Femur (tissue), 1 donor: ENCODE measurements around the gene TRAPPC6A.

Experiments
- DNase-seq: peaks from one replicate; pipeline ENCODE4 v3.0.0-alpha.2; 2017

TRAPPC6A gene

GRCh38 chr19:45145270-45146189 is 32.5 kb downstream of the TRAPPC6A start:
- DNase-seq, result no peak

- DNase-seq, result no peak
Measured at GRCh38 chr19:45144431-45145269, 33.4 kb downstream of the TRAPPC6A start.

DNA sequence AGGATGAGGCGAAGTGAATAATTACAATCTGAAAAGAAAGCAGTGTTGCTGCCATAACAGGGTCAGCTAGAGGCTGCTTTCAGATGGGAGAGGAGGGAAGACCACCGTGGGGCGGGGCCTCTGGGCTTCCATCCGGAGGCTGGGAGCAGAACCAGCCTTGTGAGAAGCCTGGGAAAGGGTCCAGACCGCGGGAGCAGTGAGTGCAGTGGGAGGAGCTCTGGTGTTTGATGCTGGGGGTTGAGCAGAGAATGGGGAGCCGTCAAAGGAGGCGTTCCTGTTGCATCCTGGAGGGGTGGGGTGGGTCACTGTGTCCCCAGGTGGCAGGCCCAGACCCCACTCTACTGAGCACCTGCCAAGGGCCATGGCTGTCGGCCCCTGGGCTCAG is 35.3 kb downstream of the TRAPPC6A start:
- no peak for DNase-seq

- no peak for DNase-seq
Measured at GRCh38 chr19:45142016-45142725, 35.9 kb downstream of the TRAPPC6A start.

GRCh38 chr19:45141203-45141900 is 36.7 kb downstream of the TRAPPC6A start:
- DNase-seq, result no peak

GRCh38 chr19:45140533-45140932 is 37.5 kb downstream of the TRAPPC6A start:
- no peak for DNase-seq

DNA sequence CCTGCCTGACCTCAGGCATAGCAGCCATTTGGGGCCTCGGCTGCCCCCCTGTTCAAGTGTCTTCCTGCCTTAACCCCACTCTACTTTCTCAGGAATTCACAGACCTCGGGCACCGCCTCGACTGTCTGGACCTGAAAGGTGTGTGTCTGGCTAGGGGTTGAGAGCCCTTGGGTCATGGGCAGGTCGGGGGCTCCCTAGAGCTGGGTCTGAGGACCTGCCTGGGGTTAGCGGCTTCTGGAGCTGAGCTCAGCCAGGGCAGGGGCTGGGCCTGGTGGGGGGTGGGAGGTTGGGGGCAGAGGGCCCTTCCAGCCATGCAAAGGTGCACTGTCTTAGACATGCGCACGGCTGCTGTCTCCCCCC is 37.9 kb downstream of the TRAPPC6A start:
- no peak for DNase-seq

DNA sequence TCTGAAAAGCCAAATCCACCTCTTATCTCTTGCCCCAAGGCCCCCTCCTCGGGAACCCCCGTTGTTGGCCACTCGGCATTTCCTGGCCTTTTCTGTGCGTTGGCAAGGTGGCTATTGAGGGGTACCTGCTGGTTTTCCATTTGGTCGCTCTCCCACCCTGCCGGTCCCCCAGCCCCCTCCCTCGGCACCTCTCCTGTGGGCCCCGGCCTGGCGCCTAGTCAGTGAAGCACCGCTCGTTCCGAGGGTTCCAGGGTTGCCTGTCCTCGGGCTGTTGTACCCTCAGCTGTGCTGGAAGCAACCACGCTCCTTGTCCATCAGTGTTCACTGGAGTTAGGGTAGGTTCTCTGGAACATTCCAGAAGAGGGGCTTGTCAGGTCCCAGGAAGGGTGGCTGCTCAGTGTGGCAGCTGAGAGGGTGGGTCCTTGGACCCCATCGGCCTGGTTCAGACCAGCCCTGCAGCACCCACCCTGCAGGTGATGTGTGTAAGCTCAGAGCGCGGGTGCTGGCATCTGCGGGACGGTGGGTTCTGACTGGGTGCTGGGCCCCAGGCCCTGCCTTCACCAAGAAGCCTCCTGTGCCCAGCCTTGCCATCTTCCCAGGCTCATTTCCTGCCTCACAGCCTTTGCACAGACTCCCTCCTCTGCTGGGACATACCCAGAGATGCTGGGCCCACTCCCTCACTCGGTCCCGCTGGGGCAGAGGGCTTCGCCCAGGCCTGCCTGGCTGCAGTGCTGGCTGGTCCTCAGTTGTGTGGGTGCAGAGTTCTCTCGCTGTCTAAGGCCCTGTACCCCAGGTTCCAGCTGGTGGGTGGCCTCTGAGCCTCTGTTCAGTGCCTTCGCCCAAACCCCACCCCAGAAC is 38.5 kb downstream of the TRAPPC6A start:
- no peak for DNase-seq

GRCh38 chr19:45138303-45138751 is 39.7 kb downstream of the TRAPPC6A start:
- DNase-seq, result no peak

- peak; percentile 81 for DNase-seq
Measured at GRCh38 chr19:45137179-45137761, 40.8 kb downstream of the TRAPPC6A start.

GRCh38 chr19:45136507-45137178 is 41.4 kb downstream of the TRAPPC6A start:
- DNase-seq, result no peak

GRCh38 chr19:45135176-45135885 is 42.7 kb downstream of the TRAPPC6A start:
- no peak for DNase-seq

DNA sequence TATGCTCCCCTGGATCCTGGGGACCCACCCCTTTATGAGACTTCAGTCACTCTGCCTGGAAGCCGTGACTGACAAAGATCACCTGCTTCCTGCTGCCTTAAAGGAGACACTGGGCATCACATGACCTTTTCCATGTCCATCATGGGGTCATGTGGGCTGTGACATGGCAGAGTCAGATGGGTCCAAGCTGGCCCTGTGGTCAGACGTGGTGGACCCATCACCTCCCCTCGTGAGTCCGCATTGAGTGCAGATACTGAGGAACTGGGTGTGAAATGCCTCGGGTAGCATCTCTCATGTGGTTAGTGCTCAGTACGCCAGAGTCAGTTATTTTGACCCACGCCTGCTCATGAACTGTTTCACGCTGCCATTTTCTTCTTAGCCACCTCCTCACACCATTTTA is 44.4 kb downstream of the TRAPPC6A start:
- no peak for DNase-seq

- DNase-seq, result no peak
Measured at GRCh38 chr19:45130888-45131615, 47.0 kb downstream of the TRAPPC6A start.

DNA sequence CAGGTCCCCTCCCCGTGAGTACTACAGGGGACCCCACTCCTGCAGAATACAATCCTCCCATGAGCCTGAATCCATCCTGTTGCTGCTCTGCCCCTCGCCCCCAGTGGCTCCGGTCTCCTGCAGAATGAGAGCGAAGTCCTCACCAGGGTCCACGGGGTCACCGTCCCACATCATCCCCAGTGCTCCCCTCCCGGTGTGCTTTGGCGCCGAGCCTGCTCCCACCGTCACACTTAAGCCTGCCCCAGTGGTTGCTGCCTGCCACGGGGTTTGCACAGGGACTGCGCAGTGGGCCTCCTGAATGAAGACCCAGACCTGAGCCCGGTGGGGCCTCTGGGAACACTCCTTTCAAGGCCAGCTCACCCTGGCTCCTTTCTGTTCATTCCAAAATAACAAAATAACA is 47.8 kb downstream of the TRAPPC6A start:
- no peak for DNase-seq

DNA sequence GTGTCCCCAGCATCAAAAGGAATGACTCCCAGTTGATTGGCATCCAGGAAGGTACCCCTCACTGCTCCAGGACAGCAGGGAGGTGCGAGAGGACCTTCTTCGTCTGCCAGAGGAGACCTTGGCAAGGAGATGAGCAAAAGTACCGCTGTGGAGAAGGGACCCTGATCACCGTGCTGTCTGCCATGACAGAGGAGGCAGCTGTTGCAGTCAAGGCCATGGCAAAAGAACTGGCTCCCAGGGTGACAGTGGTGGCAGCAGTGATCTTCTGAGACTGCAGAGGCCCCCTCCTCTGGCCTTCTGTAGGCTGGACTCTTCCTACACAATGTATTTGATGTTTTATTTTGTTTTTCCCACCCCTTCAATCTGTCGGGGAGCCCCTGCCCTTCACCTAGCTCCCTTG is 49.2 kb downstream of the TRAPPC6A start:
- DNase-seq, result no peak

DNA sequence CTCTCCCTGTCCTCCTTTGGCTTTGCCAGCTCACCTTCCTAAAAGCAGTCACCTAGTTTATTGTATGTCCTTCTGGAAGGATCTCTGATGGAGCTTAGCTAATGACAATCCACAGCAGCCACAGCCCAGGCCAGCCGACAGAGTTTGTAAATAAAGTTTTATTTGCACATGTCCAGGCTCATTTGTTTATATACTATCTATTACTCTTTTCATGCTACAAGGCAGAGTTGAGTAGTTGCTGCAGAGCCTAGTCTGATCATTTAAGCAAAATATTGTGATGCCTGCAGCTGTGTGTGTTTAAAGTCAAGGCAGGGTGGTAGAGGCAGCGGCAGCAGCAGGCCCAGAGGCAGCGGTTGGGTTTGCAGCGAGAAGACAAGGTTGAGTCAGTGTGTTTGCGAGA is 49.9 kb downstream of the TRAPPC6A start:
- DNase-seq, result no peak

DNA sequence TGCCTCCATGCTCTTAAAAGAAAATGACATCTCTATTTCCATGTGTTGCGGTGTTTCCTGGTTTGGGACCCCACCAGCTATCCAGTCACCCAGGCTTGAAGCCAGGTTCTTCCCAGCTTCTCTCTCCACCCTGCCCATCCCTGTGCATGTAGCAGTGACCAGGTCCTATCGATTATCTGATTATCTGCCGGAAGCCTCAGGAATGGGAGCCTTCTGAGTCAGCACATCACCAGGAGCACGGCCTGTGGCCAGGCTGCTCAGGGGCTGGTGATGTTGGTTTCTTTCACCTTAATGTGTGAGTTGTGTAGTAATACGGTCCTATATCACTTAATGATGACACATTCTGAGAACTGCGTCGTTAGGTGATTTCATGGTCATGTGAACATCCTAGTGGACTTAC is 51.4 kb downstream of the TRAPPC6A start:
- DNase-seq, result no peak

DNA sequence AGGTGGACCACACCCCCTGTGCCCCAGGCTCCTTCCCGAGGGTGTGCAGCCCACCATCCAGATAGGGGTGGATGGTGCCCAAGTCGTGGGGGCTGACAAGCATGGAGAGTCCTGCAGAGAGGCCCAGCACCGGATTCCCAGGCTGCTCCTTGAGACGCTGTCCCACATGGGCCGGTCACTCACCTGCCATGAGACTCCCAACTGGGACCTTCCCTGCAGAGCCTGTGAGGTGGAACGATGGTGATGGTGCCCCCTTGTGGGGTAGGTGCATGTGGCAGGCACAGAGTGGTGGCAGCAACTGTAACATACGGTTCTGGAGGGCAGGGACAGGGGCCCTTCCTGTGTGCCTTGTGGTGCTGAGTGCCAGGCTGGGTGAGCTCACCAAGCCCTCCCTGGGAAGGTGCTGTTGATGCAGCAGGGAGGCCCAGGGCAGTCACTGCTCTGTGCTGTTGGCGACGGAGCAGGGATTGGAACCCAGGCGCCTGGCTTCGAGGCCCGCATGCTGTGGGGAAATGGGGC is 52.0 kb downstream of the TRAPPC6A start:
- no peak for DNase-seq
